ENCODE measurements around the gene ZNF605. TPM values are rescaled to one million over a fixed set of nuclear protein-coding genes. Genes with fewer than 3 reads are reported as not detected.

Gene ZNF605
- total and polyA plus RNA-seq, 10 of the 15 experiments (the other 5 are each of a cell fraction or from before 2014, with no cell fraction given): 0.95 to 4.8 (median 2.5) TPM

DNA sequence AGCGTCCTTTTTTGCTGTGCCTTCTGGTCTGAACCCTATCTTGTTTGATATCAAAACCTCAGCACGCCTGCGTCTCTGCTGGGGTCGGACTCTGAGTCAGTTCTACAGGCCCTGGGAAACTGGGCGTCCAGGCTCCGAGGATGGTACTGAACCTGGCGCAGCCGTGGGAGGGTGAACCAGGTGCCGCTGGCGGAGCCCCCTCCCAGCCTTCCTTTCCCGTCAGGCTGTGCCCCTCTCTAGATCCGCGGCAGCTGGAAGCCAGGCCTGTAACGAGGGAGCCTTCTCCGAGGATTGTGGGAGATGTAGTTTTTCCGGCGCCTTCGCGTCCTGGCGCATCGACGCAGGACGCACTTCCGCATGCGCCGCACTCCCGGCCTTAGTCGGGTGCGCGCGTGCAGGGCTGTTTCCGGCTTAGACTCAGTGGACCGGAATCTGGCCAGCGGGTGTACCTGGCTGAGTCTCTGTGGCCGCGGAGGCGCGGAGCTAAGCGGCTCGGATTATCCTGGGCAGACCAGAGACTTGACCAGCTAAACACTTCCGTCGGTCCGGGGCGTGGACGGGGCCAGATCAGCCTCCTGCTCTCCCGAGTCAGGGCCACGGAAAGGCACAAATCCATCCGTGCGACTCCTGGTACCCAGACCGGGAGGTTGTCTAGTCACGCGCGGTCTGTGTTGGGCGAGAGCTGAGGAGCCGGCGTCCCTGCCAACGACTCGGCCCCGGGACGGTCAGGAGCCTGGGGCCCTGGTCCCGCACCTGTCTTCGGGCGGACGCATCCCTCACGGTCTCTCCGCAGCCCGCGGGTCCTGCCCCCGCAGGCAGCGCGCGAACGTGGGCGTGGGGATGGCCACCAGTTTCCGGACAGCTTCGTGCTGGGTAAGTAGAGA, 30.1 kb upstream of the ZNF605 start, which contains the start of gene ZNF26 (continued):
- TF ChIP-seq ELK1 (IDR thresholded peaks at IDR 0.05; ENCODE audit: low read depth, low read length) (peak; percentile 95), ZBED1 (IDR thresholded peaks at IDR 0.05; ENCODE audit: borderline replicate concordance) (no peak), CHD2 (IDR thresholded peaks at IDR 0.05; ENCODE audit: borderline replicate concordance, low read depth, low read length) (peak; percentile 83), CREM (IDR thresholded peaks at IDR 0.05; ENCODE audit: low read depth) (peak; percentile 100), ZBTB11 (CRISPR knock-in tag; IDR thresholded peaks at IDR 0.05) (0 out of 2 replicates have a peak, but pooled peaks have one; percentile 5), POU2F2 (IDR thresholded peaks at IDR 0.05; ENCODE audit: borderline replicate concordance, low read depth, low read length) (peak; percentile 72; the same call in 2 of the 3 replicates), SREBF1 (IDR thresholded peaks at IDR 0.05; ENCODE audit: low read length) (peak; percentile 64; the same call in 1 of the 2 replicates), SMAD5 (IDR thresholded peaks at IDR 0.05; ENCODE audit: low read depth) (peak; percentile 59), E2F4 (IDR thresholded peaks at IDR 0.05; ENCODE audit: low read depth, low read length) (no peak), LARP7 (IDR thresholded peaks at IDR 0.05) (no peak; the same call in none of the 2 replicates), POLR2AphosphoS2 (IDR thresholded peaks at IDR 0.05; ENCODE audit: low read depth, low read length) (peak; percentile 75; the same call in 1 of the 2 replicates), SIX5 (IDR thresholded peaks at IDR 0.05; ENCODE audit: low read depth, low read length, severe bottlenecking) (peak; percentile 95), IKZF2 (IDR thresholded peaks at IDR 0.05) (no peak), HDGF (IDR thresholded peaks at IDR 0.05) (0 out of 2 replicates have a peak, but pooled peaks have one; percentile 44), ATF7 (IDR thresholded peaks at IDR 0.05; ENCODE audit: low read depth) (no peak), CBFB (IDR thresholded peaks at IDR 0.05; ENCODE audit: low read depth) (peak; percentile 56; the same call in 1 of the 2 replicates)
- TF ChIP-seq, protein P1, sequence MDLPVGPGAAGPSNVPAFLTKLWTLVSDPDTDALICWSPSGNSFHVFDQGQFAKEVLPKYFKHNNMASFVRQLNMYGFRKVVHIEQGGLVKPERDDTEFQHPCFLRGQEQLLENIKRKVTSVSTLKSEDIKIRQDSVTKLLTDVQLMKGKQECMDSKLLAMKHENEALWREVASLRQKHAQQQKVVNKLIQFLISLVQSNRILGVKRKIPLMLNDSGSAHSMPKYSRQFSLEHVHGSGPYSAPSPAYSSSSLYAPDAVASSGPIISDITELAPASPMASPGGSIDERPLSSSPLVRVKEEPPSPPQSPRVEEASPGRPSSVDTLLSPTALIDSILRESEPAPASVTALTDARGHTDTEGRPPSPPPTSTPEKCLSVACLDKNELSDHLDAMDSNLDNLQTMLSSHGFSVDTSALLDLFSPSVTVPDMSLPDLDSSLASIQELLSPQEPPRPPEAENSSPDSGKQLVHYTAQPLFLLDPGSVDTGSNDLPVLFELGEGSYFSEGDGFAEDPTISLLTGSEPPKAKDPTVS (IDR thresholded peaks at IDR 0.05; ENCODE audit: low read depth, low read length): no peak
- TF ChIP-seq, protein P2, sequence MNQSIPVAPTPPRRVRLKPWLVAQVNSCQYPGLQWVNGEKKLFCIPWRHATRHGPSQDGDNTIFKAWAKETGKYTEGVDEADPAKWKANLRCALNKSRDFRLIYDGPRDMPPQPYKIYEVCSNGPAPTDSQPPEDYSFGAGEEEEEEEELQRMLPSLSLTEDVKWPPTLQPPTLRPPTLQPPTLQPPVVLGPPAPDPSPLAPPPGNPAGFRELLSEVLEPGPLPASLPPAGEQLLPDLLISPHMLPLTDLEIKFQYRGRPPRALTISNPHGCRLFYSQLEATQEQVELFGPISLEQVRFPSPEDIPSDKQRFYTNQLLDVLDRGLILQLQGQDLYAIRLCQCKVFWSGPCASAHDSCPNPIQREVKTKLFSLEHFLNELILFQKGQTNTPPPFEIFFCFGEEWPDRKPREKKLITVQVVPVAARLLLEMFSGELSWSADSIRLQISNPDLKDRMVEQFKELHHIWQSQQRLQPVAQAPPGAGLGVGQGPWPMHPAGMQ (IDR thresholded peaks at IDR 0.05; ENCODE audit: borderline replicate concordance): no peak
- TF ChIP-seq, protein P3, sequence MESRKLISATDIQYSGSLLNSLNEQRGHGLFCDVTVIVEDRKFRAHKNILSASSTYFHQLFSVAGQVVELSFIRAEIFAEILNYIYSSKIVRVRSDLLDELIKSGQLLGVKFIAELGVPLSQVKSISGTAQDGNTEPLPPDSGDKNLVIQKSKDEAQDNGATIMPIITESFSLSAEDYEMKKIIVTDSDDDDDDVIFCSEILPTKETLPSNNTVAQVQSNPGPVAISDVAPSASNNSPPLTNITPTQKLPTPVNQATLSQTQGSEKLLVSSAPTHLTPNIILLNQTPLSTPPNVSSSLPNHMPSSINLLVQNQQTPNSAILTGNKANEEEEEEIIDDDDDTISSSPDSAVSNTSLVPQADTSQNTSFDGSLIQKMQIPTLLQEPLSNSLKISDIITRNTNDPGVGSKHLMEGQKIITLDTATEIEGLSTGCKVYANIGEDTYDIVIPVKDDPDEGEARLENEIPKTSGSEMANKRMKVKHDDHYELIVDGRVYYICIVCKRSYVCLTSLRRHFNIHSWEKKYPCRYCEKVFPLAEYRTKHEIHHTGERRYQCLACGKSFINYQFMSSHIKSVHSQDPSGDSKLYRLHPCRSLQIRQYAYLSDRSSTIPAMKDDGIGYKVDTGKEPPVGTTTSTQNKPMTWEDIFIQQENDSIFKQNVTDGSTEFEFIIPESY (IDR thresholded peaks at IDR 0.05): no peak

All from GM12878 (cell line).